HG03196 (cell line): ENCODE data around the gene CAPN5.

Source experiments
- ATAC-seq: cut with Tn5 transposase; IDR thresholded peaks from one replicate; pipeline ENCODE4 v1.9.1; 2021; ENCODE audit not compliant: unreplicated experiment

CAPN5 gene

DNA sequence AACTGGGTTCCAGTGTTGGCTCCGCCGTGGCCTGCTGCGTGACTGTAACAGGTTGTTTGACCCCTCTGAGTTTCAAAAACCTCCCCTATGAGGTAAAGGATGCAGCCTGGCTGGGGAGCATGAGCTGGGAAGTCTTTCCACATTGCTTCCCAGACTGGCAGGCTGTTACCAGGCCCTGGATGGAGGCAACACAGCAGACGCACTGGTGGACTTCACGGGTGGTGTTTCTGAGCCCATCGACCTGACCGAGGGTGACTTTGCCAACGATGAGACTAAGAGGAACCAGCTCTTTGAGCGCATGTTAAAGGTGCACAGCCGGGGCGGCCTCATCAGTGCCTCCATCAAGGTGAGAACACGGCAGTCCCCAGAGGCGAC is 47.3 kb downstream of the CAPN5 start:
- no peak for ATAC-seq

DNA sequence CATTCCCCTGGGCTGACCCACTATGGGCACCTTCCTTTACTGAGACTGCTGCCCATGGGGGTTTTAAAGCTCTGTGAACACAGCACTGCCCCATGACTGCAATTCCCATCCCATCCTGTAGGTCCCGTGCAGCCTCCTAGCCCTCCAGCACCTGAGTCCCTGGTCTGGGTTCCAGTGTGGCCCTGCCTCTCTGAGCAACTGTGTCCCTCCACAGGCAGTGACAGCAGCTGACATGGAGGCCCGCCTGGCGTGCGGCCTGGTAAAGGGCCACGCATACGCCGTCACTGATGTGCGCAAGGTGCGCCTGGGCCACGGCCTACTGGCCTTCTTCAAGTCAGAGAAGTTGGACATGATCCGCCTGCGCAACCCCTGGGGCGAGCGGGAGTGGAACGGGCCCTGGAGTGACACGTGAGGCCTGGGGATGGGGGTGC is 48.4 kb downstream of the CAPN5 start:
- no peak for ATAC-seq

DNA sequence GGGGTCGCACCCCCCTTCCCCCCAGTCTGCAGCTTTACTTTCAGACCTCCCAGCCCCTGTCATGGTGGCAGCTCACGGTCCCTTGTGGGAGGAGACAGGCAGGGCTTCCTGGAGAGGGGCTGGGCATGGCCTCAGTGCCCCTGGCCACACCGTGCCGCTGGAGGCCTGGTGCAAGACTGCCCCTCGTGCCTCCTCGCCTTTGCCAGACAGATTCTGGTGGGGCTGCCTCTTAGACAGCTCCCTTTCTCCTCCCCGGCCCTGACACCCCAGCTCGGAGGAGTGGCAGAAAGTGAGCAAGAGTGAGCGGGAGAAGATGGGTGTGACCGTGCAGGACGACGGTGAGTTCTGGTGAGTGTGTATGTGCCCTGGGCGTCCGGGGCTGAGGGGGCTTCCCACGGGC is 49.2 kb downstream of the CAPN5 start:
- ATAC-seq = no peak

DNA sequence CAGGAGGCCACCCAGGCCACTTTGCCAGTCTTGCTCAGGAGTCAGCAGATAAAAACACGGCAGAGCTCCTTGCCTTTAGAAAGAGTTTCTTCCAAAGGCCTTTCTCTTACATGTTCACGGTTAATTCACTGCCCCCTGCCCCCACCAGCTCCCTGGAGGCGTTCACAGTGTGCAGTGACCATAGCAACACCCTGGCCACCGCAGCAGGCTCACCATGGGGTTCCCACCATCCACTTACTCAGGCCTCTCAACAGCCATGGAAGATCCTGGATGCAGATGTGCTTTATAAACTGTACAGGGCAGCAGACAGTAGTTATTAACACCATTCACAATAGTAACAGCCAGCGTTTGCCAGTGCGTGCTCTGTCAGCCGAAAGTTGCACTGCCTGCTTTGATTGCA is 50.7 kb downstream of the CAPN5 start:
- no peak for ATAC-seq

DNA sequence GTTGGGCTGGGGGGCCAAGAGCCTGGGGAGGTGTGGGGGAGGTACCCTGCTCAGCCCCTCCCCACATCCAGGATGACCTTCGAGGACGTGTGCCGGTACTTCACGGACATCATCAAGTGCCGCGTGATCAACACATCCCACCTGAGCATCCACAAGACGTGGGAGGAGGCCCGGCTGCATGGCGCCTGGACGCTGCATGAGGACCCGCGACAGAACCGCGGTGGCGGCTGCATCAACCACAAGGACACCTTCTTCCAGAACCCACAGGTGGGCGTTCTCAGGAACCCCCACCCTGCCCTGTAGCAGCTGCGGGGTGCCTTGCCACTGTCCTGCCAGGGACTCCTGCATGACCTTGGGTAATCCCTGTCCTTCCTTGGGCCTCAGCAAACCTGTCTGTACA is 51.3 kb downstream of the CAPN5 start:
- ATAC-seq = no peak

DNA sequence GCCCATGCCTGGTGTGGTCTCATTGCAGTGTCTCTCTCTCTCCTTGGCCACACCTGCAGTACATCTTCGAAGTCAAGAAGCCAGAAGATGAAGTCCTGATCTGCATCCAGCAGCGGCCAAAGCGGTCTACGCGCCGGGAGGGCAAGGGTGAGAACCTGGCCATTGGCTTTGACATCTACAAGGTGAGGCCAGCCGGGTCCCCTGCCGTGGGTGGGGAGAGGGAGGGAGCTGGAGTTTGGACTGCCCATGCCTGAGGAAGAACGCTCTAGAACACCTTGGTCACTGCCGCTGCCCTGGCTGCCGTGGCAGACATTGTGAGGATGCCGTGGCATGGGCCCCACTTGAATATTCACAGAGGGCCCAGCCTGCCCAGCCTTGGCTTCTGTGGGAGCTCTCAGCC is 52.2 kb downstream of the CAPN5 start:
- ATAC-seq = no peak

DNA sequence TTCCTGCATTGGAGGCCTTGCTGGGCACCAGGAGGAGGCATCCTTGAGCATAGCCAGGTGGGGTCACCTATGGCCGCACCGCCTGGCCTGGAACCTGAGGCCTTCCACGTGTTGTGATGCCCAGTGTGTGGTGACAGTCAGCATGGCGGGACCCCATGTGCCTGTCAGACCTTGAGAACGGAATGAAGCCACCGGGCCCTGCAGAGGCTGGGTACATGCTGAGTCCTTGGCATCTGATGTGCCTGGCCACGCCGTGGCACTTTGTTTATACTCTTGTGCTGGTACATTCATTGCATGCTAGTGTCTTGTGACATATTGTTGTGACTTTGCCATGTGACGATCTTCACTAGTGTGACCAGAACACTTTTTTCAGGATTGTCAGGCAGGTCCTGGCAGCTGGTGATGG is 52.8 kb downstream of the CAPN5 start:
- ATAC-seq = no peak

DNA sequence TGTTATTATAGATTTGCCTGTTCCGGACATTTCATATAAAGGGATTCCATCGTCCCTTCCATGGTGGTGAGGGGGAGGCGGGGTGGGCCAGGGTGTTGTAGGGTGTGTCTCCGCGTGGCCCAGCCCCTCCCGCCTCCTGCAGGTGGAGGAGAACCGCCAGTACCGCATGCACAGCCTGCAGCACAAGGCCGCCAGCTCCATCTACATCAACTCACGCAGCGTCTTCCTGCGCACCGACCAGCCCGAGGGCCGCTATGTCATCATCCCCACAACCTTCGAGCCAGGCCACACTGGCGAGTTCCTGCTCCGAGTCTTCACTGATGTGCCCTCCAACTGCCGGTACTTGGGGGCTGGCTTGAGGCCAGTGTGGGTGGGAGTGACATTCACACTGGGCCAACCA is 53.8 kb downstream of the CAPN5 start:
- no peak for ATAC-seq

DNA sequence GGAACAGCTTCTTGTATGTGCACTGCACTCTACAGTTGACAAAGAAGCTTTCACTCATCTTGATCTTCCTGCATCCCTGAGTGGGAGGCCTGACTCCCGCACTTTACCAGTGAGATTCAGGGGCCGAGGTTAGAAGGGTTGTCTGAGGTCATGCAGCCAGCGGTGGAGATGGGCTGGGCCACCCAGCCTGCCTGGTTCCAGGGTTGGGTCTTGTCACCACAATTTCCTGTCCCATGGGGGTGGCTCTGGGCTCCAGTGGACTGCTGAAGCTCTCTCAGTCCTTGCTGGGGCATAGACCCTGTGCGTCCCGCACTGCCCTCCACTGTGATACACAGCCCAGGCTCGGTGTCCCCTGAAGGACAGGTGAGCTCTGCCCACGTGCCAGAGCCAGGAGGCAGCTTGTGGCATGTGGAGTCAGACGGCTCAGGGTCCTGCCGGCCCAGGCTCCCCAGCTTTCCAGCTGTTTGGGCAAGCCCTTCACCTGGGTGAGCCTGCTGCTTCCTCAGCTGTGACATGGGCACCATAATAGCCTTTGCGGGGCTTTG is 54.4 kb downstream of the CAPN5 start:
- no peak for ATAC-seq

DNA sequence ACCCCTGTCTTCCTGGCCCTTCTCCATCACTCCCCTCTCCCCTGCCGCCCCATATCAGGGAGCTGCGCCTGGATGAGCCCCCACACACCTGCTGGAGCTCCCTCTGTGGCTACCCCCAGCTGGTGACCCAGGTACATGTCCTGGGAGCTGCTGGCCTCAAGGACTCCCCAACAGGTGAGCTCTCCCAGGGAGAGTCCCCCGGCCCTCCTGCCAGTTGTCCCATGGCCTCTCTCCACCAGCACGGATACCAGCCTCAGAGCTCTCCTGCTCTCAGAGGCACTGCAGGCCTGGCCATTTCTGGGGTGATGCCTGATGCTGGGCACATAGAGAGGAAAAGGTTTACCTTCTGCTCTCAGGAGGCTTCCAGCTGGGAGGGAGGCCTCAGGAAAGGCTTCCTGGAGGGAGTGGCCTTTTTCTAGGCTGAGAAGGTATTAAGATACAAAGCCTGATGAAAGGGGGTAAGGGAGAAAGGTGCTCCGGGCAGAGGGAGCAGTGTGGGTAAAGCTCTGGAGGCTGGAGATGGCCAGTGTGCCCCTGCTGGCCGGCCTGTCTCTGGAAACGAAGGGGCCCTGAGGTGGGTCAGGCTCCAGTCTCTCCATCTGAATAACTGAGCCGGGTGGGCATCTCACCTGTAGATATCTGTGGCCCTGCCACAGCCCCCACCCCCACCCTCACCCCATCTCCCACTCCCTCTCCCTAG is 55.3 kb downstream of the CAPN5 start:
- ATAC-seq = no peak

DNA sequence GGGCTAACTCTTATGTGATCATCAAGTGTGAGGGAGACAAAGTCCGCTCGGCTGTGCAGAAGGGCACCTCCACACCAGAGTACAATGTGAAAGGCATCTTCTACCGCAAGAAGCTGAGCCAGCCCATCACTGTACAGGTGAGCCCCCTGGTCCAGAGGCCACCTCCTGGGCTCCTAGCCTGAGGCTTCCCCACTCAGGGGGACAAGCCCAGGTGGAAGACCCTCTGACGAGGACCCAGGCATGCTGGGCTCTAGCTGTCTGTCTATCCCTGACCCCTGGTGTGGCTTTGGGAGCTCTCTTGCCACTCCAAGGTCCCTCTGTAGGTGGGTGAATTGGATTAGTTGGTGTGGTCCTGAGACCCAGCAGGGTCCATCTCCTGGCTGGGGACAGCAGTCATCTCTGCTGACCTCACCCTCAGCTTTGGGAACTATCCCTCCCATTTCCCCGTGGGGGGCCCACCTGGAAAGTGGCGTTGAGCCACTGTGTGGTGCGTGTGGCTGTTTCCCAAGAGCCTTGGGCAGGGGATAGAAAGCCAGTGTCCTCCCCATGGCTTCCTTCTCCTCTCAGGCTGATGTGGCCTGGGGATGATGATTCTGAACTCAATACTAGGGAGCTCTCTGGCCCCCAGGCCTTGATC is 55.9 kb downstream of the CAPN5 start:
- no peak for ATAC-seq

DNA sequence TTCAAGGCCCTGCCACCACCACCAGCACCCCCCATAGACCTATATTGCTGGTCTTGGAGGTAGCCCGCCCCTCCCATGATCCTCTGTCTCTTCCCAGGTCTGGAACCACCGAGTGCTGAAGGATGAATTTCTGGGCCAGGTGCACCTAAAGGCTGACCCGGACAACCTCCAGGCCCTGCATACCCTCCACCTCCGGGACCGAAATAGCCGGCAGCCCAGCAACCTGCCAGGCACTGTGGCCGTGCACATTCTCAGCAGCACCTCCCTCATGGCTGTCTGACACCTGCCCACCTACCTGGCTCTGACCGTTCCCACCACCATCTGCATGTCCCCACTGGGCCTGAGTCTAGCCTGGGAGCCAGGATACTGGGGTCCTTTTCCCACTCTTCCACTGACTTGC is 56.8 kb downstream of the CAPN5 start:
- ATAC-seq = no peak

DNA sequence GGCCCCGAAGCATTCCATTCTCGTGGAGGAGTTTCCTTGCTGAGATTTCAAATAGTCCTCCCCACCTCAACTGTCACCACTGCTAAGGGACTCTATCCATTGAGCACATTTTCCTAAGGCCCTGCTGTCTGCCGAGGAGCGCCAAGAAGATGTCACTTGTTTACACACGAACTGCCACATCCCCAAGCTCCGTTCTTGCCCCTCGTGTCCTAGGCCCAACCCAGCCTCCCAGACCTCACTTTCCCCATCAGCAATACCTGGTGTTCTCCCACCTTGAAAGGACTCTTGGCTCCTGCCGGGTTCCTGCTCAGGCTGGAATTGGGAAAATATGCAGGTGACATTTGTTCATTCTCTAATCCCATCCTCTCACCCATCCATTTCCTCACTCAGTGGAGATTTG is 57.3 kb downstream of the CAPN5 start:
- no peak for ATAC-seq

DNA sequence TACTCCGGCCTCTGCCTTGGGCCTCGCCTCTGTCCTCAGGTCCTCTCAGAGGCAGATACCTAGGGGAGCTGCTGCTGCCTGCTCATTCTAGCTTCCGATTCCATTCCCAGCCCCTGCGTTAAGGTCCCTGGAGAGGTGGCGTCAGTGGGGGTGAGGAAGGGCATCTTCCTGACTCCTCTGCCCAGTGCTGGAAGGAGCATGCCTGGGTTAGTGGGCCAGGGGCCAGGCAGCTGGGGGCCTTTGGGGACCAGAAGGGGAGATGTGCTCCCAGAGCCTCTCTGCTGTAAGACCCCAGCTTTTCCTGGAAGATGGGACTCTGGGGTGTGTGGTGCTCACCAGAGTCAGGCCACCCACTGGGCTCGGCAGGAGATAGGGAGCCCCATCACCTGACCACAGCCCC is 57.7 kb downstream of the CAPN5 start:
- no peak for ATAC-seq

DNA sequence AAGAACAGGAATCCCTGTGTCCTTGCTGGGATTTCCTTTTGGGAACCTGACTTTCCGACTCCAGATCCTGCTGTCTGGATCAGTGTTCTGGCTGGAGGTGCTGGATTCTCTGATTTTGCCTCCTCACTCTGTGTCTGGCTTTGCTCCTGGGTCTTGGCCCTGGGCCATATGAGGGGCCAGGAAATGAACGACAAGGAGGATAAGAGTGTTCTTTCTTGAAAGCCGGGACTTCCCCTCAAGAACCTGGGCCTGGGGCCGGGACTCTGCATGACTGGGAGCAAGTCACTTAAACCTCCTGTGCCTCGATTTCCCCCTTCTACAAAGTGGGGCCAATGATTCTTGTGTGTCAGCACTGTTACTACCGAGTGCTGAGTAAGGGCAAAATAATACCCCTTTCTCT is 58.4 kb downstream of the CAPN5 start:
- no peak for ATAC-seq

DNA sequence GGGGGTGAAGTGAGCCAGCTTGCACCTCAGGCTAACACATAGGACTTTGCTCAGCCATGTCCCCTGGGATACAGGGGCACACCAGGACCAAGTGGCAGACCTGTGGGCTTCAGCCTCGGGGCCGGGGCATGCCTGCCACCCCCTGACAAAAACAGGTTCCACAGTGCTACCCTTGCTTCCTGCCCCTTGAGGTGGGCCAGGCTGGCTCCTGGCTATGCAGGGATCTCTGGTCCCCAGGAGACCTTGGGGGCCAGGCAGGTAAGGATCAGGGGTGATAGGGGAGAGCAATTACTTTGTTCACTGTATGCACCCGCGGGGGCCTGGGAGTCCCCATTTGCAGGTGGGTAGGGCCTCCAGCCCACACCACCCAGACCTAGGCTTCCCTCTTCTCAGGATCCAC is 58.9 kb downstream of the CAPN5 start:
- ATAC-seq = no peak

DNA sequence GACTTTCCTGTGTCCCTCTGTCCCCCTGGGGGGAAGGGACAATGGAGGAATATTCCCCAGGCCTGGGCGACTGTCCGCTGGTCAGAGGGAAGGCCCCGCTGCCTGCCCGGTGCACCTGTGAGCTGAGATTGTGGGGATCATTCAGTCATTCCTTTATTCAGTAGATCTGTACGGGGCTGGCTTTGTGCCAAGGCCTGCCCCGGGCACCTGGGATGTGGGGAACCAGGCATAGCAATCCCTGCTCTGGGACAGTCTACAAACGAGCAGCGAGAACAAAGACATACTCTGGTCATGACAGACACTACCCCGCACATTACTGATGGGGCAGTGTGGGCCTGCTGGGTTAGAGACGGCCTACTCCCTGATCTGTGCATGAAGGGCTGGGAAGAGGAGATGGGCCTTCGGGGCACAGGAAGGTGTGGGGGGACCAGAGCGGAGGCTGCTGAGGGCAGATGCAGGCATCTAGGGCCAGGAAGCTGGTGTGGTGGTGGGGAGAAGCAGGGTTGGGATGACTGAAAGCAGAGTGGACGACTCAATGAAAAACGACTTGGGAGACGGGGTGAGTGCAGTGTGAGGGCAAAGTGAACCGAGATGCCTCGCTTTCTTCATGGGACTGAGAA is 59.5 kb downstream of the CAPN5 start:
- no peak for ATAC-seq

DNA sequence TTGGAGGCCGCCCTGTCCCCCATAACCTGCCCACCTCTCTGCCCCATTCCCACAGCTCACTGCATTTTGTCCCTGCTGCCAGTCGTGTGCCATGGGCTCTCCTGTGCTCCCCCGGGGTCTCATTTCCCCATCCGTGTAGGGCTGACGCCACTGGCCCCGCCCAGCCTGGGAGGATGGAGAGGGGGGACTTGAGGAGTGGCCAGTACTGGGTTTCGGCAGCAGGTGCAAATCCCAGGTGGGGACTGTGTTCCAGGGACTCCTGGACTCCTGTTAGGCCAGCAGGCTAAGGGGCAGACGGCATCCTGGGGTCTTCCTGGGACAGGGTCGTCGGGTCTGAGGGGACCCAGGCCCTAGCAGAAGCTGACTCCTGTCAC is 60.1 kb downstream of the CAPN5 start:
- ATAC-seq = no peak

DNA sequence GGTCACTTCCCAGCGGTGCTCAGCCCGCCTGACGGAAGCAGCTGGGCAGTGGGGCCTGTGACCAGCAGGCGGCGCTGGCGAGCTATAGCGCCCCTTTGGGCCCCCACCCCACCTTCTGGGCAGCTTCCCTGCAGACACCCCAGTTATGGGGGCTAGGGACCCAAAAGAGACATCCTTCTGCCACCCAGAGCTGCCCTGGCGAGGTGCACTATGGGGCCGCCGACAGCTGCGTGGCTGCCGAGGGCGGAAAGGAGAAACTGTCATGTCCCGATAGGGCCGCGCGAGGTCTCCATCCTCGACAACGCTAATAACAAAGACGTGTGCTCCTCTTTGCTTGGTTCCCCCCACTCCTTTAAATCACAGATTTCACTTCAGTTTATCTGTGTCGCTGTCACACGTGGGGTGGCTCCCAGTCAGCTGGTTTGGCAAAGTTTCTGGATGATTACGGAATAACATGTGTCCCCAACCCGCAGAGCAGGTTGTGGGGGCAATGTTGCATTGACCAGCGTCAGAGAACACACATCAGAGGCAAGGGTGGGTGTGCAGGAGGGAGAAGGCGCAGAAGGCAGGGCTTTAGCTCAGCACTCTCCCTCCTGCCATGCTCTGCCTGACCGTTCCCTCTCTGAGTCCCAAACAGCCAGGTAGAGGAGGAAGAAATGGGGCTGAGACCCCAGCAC is 60.6 kb downstream of the CAPN5 start:
- ATAC-seq = no peak

DNA sequence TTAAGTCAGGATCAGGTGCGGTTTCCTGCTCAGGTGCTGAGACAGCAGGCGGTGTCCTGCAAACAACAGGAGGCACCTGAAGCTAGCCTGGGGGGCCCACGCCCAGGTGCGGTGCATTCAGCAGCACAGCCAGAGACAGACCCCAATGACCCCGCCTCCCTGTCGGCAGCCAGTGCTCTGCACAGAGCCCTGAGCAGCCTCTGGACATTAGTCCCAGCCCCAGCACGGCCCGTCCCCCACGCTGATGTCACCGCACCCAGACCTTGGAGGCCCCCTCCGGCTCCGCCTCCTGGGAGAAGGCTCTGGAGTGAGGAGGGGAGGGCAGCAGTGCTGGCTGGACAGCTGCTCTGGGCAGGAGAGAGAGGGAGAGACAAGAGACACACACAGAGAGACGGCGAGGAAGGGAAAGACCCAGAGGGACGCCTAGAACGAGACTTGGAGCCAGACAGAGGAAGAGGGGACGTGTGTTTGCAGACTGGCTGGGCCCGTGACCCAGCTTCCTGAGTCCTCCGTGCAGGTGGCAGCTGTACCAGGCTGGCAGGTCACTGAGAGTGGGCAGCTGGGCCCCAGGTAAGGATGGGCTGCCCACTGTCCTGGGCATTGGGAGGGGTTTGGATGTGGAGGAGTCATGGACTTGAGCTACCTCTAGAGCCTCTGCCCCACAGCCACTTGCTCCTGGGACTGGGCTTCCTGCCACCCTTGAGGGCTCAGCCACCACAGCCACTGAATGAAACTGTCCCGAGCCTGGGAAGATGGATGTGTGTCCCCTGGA is 61.3 kb downstream of the CAPN5 start, which contains the start of gene MYO7A:
Gene MYO7A (plus strand): TSS at position 327 of the 772 bp plus-strand sequence. CDS start 2,389 bp downstream, outside the sequence.
- no peak for ATAC-seq
